Fibroblast of skin of back (primary cell): ENCODE results near the gene XDH.

Source experiments
- DNase-seq: peaks from one replicate; pipeline ENCODE4 v3.0.0-alpha.2; 2013

Gene XDH

DNA sequence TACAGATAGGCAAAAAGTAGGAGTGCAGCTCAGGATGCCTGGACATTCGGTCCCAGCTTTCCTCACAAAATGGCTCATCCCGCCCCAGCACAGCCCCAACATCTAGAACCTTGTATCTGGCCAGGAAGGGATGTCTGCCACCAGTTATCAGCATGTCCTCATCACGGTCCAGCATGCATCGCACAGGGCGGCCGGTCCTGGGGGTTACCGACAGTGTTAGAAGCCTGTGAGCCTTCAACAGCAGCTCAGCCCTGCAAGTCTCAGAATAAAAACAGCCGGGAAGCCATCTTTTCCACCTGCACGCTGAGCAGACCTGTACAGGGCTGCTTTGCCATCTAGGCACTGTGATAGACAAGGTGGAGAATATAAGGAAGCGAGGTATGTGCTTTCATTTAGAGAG is 49.2 kb downstream of the XDH start:
- DNase-seq, result no peak

GRCh38 chr2:31363956-31364750 is 50.4 kb downstream of the XDH start:
- DNase-seq, result no peak

DNA sequence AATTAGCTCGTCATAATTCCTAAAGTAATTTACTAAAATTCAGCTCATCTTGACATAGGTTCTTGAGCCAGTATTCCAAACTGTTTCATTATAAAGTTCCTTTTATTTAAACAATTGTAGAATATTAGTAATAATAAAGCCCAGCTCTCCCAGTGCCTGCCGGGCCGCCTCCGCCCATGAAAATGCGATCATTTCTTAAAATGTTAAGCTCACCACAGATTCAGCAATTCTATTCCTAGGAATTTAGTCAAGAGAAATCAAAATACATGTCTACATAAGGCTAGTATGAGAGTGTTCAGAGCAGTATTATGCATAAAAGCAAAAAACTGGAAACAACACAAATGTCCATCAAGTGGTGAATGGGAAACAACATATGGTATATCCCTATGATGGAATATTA is 52.0 kb downstream of the XDH start:
- no peak for DNase-seq

GRCh38 chr2:31359229-31359628 is 55.3 kb downstream of the XDH start:
- no peak for DNase-seq

DNA sequence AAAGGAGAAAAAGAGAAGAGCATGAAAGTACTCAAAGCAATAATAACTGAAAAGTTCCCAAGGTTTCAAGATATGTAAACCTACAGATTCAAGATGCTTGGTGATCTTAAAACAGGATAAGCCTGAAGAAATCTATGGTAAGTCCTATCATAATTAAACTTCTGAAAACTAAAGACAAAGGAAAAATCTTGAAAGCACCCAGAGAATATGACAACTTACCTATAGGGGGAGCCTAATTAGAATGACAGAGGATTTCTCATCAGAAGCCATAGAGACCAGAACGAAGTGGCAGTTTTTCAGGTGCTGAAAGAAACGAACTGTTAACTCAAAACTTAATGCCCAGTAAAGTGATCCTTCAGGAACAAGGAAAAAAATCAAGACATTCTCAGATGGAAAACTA is 59.7 kb downstream of the XDH start:
- no peak for DNase-seq

- DNase-seq, result peak; percentile 77
These were observed 61.4 kb downstream of the XDH start for GRCh38 chr2:31353179-31353578.

GRCh38 chr2:31349684-31350083 is 64.9 kb downstream of the XDH start:
- DNase-seq, result no peak

- DNase-seq, result no peak
These were observed 65.4 kb downstream of the XDH start for GRCh38 chr2:31349160-31349559.

- no peak for DNase-seq
These were observed 65.9 kb downstream of the XDH start for GRCh38 chr2:31348618-31349017.

DNA sequence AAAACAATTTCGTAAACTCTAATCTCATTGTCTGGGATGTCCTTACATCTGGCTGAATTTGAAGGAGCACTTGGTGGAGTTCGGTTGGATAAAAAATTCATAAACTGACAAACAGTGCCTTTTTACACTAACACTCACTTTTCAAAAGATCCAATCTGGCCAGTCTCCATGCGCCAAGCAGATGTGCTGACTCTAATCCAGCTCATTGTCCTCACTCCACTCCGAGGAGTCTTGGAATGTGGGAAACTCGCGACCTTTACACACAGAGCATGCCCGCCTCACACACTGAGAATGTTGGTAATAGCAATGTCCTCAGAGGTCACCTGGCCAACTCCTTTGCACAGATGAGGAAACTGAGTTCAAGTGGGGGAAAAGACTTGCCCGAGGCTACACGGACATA is 66.8 kb downstream of the XDH start:
- DNase-seq, result peak; percentile 50

- DNase-seq, result no peak
These were observed 67.2 kb downstream of the XDH start for GRCh38 chr2:31347319-31347718.

DNA sequence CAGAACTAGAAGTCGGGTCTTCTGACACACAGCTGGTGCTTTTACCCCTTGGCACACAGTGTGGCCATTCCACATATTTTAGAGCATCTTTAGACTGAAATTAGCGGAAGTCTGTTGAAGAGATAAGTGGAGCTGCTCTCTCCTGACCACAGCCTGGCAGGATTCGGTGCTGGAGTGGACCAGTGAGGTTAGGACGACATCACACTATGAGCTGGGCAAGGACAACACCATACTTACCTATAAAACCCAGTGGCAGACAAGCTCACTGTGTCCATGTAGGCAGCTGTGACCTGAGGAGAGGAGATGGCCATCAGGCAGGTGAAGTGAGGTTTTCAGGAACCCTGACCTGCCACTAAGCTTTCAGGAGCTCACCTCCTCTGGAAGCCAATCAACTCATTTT is 70.1 kb downstream of the XDH start:
- DNase-seq, result no peak

DNA sequence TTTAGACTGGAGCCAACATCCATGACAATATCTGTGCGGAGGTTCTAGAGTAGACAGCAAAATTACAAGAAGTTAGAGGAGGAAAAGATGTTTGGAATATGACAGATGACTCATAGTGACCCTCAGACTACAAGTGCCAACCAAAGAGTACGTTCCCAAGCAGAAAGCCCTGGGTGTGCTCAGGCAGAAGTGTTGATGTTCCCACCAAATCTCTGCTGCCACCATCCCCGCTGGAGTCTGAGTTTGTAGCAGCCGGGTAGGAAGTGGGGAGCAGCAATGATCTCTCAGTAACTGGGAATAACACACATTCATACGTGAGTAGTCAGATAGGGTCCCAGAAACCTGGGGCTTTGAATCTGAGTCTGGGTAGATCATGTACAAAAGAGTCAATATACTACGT is 73.2 kb downstream of the XDH start:
- DNase-seq, result no peak

- no peak for DNase-seq
These were observed 74.8 kb downstream of the XDH start for GRCh38 chr2:31339696-31340095.

GRCh38 chr2:31337860-31338259 is 76.7 kb downstream of the XDH start:
- DNase-seq, result peak; percentile 93

DNA sequence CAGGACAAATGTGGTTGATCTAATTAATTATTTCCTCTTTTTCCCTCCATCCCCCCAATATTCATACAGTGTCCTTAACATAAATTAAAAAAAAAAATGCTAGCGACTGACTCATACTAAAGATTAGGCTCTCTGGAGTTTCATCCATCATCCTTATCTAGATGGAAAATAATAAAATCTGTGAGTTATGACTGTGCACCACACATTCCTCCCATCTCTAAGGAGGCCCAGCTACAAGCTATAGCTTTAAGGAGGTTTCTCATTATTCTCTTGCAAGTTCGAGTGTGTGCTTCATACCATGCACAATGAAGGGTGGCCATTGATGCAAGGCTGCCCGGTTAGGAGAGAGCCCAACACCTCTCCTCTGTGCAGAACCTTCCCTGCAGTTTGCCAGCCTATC is 77.3 kb downstream of the XDH start:
- DNase-seq, result peak; percentile 78

DNA sequence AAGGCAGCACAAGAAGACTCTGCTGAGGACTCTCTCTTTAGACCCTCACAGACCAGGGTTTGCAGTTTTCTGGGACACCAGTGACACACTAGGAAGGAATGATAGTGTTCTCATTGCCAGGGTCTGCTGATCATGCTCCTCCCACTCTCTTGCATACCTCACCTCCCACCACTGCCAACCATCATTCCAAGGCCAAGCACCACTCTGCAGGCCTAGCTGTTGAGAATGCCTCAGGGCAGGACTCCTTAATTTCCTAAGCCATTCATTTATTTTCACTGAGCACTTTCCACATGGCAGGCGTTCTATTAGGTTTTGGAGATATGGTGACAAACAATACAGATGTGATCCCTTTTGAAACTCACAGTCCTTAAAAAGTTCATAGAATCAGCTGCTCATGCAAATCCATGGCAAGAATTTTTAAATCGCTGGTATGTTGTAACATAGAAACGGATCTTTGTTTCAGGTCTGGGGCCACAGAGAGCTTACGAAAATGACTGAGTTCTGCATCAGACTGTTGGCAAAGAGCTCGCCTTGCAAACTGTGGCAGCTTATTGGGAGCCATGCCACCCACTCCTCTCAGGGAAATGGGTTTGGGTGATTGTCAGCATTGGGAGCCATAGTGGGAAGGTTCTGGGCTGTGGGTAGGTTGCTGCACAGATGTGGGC is 78.5 kb downstream of the XDH start:
- DNase-seq, result peak; percentile 89

DNA sequence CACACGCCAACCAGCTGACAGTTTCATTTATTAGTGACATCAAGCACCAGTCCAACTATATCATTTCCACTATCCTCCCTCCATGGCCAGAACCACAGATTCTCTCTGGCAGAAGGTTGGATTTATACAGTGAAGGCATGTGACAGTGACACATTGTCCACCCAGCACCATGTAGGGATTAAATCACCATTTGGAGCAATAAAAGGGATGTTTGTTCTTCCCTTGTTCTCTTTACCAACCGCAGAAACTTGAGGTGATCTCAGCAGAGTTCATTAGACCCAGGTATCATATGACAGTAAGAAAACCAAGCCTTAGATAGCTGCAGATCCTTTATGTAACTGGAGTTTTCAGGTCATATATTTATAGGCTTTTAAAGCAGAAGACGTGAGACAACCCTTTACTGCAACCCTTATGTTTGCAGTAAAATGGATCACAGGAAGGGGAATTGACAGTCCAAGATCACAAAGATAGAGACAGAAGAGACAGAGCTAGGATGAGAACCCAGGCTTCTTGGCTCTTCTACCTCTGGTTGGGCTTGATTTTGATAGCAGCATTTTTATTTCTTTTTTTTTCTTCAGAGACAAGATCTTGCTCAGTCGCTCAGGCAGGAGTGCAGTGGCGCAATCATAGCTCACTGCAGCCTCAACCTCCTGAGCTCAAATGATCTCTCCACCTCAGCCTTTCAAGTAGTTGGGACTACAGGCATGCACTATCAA is 80.1 kb downstream of the XDH start:
- DNase-seq, result no peak

- DNase-seq, result peak; percentile 76
These were observed 80.9 kb downstream of the XDH start for GRCh38 chr2:31333527-31334183.

DNA sequence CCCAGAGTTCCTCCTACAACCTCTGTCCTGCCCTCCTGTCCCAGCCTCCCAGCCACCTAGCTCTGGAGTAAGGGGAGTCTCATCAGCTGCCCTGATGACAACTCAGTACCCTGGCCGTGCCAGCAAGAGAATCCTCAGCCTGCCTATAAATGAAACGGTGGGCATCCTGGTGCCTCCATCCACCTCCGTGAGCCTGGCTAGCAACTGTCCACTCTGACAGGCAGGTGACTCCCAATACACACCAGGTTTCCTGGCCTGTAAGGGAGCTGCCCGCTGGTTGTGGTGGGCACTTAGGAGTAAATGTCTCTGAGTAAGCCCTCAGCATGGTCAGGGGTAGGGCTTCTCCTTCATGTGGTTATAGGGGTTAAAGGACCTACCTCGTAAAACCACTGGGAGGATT is 81.5 kb downstream of the XDH start:
- DNase-seq, result no peak

DNA sequence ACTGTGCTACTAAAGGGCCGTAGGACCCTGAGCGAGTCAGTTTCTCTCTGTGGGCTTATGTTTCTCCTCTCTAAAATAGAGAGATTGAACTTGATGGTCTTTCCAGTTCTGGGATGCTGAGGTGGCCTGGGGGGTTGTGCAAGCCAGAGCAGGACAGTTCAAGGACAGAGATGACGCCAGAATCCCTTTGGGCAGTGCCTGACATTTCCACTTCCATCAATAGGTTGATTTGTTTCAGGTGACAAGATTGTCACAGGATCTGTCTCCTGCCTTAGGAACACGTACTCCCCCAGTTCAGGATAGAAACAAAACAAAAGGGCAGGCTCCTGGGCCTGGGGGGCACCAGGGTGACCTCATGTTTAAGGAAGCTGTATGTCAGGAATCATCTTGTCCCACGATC is 82.0 kb downstream of the XDH start:
- no peak for DNase-seq

DNA sequence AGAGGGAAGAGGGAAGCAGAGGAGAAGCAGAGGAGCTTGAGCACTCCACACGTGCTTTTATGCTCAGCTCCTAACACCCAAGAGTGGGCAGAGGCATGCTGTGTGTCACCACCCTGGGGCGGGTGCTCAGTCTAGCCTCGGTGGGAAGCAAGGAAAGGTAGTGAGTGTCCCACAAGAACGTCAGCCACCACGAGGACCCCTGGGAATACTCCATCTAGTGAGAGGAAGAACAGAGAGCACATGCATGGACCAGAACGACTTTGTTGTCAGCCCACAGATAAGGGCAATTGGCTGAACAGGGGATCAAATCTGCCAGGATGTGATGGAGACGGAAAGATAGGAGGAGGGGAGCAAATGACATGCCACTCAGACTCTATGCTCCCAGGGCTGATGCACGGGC is 83.4 kb downstream of the XDH start:
- DNase-seq, result no peak

GRCh38 chr2:31329081-31329625 is 85.4 kb downstream of the XDH start:
- DNase-seq, result no peak
